GM12874 (cell line): ENCODE data around the gene GDPGP1.

Experiments
- TF ChIP-seq, protein P1 (sequence below): IDR thresholded peaks from 2 replicates; pipeline ENCODE4 v1.5.1; 2011; ENCODE audit warnings: low read depth, mild to moderate bottlenecking, control low read depth, low read length, moderate library complexity; ENCODE audit not compliant: insufficient read depth

Gene GDPGP1

DNA sequence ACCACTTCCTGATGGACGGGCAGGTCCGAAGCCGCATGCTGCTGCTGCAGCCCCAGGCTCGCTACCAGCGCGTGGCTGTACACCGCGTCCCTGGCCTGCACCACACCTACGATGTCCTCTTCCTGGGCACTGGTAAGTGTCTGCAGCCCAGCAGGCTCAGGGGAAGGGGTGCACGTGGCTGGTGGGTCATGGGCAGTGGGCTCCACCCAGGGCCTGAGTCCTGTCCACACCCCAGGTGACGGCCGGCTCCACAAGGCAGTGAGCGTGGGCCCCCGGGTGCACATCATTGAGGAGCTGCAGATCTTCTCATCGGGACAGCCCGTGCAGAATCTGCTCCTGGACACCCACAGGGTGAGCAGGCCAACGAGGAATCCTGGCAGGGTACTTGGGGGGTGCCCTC is 9.0 kb upstream of the GDPGP1 start:
- TF ChIP-seq, protein P1, sequence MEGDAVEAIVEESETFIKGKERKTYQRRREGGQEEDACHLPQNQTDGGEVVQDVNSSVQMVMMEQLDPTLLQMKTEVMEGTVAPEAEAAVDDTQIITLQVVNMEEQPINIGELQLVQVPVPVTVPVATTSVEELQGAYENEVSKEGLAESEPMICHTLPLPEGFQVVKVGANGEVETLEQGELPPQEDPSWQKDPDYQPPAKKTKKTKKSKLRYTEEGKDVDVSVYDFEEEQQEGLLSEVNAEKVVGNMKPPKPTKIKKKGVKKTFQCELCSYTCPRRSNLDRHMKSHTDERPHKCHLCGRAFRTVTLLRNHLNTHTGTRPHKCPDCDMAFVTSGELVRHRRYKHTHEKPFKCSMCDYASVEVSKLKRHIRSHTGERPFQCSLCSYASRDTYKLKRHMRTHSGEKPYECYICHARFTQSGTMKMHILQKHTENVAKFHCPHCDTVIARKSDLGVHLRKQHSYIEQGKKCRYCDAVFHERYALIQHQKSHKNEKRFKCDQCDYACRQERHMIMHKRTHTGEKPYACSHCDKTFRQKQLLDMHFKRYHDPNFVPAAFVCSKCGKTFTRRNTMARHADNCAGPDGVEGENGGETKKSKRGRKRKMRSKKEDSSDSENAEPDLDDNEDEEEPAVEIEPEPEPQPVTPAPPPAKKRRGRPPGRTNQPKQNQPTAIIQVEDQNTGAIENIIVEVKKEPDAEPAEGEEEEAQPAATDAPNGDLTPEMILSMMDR = no peak

DNA sequence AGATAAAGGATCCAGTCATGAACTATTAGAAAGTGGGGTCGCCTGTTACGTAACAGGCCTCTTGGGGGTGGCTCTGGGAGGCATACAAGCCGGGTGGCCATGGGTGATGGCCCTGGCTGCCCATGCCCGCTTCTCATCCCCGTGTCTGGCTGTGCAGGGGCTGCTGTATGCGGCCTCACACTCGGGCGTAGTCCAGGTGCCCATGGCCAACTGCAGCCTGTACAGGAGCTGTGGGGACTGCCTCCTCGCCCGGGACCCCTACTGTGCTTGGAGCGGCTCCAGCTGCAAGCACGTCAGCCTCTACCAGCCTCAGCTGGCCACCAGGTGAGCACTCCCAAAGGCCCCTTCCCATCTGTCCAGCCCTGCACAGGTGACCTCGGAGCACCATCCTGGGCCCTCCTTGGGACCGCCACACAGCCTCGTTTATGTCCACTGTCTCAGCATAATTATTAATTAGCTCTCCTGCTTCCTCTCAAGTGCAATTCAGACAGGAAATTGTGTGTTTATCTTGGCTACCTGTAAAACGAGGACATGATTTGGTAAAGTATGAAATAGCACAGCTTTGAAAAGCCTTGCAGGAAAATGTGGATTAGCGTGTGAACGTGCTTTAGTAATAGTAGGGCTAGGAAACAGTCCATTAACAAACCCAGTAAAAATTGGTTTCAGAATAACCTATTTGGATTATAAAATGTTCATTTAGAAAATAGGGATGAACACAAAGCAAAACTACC is 8.3 kb upstream of the GDPGP1 start:
- TF ChIP-seq, protein P1 = no peak

DNA sequence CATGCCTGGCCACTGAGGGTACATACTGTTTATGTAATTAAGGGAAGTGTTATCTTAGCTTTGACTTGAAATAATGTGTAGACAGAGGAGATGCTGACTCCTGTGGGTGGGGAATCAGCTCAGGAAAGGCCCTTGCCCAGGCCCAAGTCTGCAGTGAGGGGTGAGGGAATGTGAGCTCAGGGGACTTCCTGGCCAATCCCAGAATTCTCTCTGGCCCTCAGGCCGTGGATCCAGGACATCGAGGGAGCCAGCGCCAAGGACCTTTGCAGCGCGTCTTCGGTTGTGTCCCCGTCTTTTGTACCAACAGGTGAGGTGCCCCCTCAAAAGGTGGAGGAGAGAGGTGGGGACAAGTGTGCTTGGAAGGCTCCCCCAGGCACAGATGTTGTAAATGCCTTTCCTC is 6.7 kb upstream of the GDPGP1 start:
- TF ChIP-seq, protein P1 = no peak

DNA sequence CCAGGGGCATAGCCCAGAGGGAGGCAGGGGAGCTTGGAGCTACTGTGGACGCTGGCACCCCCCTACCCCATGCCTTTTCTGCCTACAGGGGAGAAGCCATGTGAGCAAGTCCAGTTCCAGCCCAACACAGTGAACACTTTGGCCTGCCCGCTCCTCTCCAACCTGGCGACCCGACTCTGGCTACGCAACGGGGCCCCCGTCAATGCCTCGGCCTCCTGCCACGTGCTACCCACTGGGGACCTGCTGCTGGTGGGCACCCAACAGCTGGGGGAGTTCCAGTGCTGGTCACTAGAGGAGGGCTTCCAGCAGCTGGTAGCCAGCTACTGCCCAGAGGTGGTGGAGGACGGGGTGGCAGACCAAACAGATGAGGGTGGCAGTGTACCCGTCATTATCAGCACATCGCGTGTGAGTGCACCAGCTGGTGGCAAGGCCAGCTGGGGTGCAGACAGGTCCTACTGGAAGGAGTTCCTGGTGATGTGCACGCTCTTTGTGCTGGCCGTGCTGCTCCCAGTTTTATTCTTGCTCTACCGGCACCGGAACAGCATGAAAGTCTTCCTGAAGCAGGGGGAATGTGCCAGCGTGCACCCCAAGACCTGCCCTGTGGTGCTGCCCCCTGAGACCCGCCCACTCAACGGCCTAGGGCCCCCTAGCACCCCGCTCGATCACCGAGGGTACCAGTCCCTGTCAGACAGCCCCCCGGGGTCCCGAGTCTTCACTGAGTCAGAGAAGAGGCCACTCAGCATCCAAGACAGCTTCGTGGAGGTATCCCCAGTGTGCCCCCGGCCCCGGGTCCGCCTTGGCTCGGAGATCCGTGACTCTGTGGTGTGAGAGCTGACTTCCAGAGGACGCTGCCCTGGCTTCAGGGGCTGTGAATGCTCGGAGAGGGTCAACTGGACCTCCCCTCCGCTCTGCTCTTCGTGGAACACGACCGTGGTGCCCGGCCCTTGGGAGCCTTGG is 5.9 kb upstream of the GDPGP1 start:
- TF ChIP-seq, protein P1 = no peak

DNA sequence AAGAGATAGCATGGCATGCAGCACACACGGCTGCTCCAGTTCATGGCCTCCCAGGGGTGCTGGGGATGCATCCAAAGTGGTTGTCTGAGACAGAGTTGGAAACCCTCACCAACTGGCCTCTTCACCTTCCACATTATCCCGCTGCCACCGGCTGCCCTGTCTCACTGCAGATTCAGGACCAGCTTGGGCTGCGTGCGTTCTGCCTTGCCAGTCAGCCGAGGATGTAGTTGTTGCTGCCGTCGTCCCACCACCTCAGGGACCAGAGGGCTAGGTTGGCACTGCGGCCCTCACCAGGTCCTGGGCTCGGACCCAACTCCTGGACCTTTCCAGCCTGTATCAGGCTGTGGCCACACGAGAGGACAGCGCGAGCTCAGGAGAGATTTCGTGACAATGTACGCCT is 5.0 kb upstream of the GDPGP1 start:
- TF ChIP-seq, protein P1 = no peak

DNA sequence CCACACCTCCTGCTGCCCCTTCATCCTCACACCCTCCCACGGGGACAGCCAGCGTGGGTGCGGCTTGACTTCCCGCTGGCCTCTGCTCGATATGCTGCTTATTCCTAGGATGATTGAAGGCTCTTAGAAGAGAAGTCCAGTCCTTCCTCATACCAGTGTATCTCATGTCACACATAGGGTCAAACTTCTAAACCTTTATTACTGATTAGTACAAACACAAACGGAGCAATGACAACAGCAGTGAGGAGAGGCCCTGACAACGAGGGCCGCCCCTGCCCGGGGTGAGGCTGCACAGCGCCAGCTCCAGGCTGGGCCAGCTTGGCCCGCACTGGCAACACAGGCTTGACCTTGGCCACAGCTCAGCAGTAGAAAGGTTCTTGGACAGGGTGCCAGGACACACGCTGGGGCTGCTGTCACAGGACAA is 3.9 kb upstream of the GDPGP1 start:
- TF ChIP-seq, protein P1 = no peak

DNA sequence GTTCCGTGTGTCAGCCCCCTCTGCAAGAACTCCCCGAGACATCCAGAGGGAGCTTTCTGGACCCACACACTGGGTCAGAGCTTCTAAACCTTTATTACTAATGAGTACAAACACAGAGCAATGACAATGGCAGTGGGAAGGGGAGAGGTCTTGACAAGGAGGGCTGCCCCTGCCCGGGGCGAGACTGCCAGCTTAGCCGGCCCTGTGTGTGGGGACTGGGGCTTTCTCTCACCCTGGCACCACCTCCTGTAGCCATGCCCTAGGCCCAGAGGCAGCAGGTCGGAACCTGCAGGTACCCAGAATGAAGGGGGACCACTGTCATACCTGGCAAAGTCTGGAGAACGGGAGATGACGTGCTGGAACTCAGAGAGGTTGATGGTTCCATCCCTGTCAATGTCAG is 3.4 kb upstream of the GDPGP1 start:
- TF ChIP-seq, protein P1 = no peak
